Colonic mucosa (tissue), 4 donors: ENCODE results near the gene PHLDB2. TPM values are rescaled to one million over a fixed set of nuclear protein-coding genes. Genes with fewer than 3 reads are reported as not detected.

Experiments used
- DNase-seq: peaks from one replicate; pipeline ENCODE4 v3.0.0-alpha.2; 2020
- H3K27ac ChIP-seq: fragments of 200-600 bp; one replicate; pipeline ENCODE4 v1.8.0; 2021
- H3K27me3 ChIP-seq: fragments of 200-600 bp; one replicate; pipeline ENCODE4 v1.8.0; 2021
- H3K36me3 ChIP-seq: fragments of 200-600 bp; one replicate; pipeline ENCODE4 v1.8.0; 2021
- H3K4me1 ChIP-seq: fragments of 200-600 bp; one replicate; pipeline ENCODE4 v1.8.0; 2021; ENCODE audit warnings: mild to moderate bottlenecking
- H3K4me3 ChIP-seq: fragments of 200-600 bp; one replicate; pipeline ENCODE4 v1.8.0; 2021
- H3K9ac ChIP-seq, 2 donors: one replicate each; pipeline ENCODE4 v1.7.0; 2013; ENCODE audit warnings: control low read depth in 2 of 2, low read depth in 2 of 2, low read length in 2 of 2
- H3K9me3 ChIP-seq: fragments of 200-600 bp; one replicate; pipeline ENCODE4 v1.8.0; 2021
- CTCF ChIP-seq: fragments of 200-600 bp; IDR thresholded peaks from one replicate; pipeline ENCODE4 v1.8.0; 2022; ENCODE audit warnings: antibody characterized with exemption, mild to moderate bottlenecking
- intact Hi-C: fragments of 100-400 bp; cut with DNase I; formaldehyde crosslinking; loops from one replicate; pipeline ENCODE4 v1.14.1; 2022
- total RNA-seq, 2 donors: library from RNA; stranded (reverse); fragmentation: NEBNext Ultra II Directional in 1 of 2; extraction: Animal tissue kit (Norgen Biotek cat#: 25700) in 1 of 2; gene quantifications; one replicate each; pipeline ENCODE4 v1.2.1, GENCODE V29; 2021
- donor health status: healthy.
- donor health status: DM: no; HTN: no; CAD: no.
- donor health status: DM: no; HTN: no; CAD: no.

Gene PHLDB2
- total RNA-seq, 2 donors from 2014 or later = 3.1 to 33.4 TPM

- Histone ChIP-seq H3K27ac (no peak overlapping the region), H3K9ac (no peak overlapping the region), H3K36me3 (no peaks in the 10 kb centered on the region), H3K27me3 (no peaks in the 10 kb centered on the region), H3K9me3 (no peaks in the 10 kb centered on the region), H3K4me1 (no peaks in the 10 kb centered on the region), H3K4me3 (no peak overlapping the region)
- intact Hi-C loops = no loop called here
- no peak for DNase-seq
- TF ChIP-seq CTCF = no peak
Measured at GRCh38 chr3:111923095-111923771, 64.2 kb downstream of the PHLDB2 start.

- TF ChIP-seq CTCF = no peak
- intact Hi-C loops = no loop called here
- H3K27me3 ChIP-seq = no peaks in the 10 kb centered on the region
- no peak overlapping the region for H3K9ac ChIP-seq
- H3K4me3 ChIP-seq = no peak overlapping the region
- no peaks in the 10 kb centered on the region for H3K9me3 ChIP-seq
- H3K27ac ChIP-seq = no peak overlapping the region
- H3K36me3 ChIP-seq = no peaks in the 10 kb centered on the region
- no peak for DNase-seq
- H3K4me1 ChIP-seq = no peaks in the 10 kb centered on the region
Measured at GRCh38 chr3:111923806-111924205, 64.7 kb downstream of the PHLDB2 start.

GRCh38 chr3:111924283-111924682, 65.2 kb downstream of the PHLDB2 start:
- peak; percentile 39 for DNase-seq
- H3K27ac ChIP-seq = no peak overlapping the region
- H3K9me3 ChIP-seq = no peaks in the 10 kb centered on the region
- H3K9ac ChIP-seq = no peak overlapping the region
- no peaks in the 10 kb centered on the region for H3K36me3 ChIP-seq
- H3K27me3 ChIP-seq = no peaks in the 10 kb centered on the region
- intact Hi-C loops = no loop called here
- no peak overlapping the region for H3K4me3 ChIP-seq
- no peaks in the 10 kb centered on the region for H3K4me1 ChIP-seq
- TF ChIP-seq CTCF = no peak

GRCh38 chr3:111926266-111926676, 67.2 kb downstream of the PHLDB2 start:
- Histone ChIP-seq H3K9ac (no peak overlapping the region), H3K9me3 (no peaks in the 10 kb centered on the region), H3K4me3 (no peak overlapping the region), H3K27ac (no peak overlapping the region), H3K4me1 (no peaks in the 10 kb centered on the region), H3K27me3 (no peaks in the 10 kb centered on the region), H3K36me3 (no peaks in the 10 kb centered on the region)
- intact Hi-C loops = no loop called here
- TF ChIP-seq CTCF = no peak
- DNase-seq = no peak

GRCh38 chr3:111928613-111929012, 69.5 kb downstream of the PHLDB2 start:
- Histone ChIP-seq H3K4me3 (no peak overlapping the region), H3K4me1 (no peaks in the 10 kb centered on the region), H3K9me3 (no peaks in the 10 kb centered on the region), H3K27me3 (no peaks in the 10 kb centered on the region), H3K27ac (no peak overlapping the region), H3K36me3 (no peaks in the 10 kb centered on the region), H3K9ac (no peak overlapping the region)
- DNase-seq = no peak
- intact Hi-C loops = no loop called here
- no peak for TF ChIP-seq CTCF
